KG1 (cell line): Measurements from ENCODE around the gene SLC38A1.
"Not testable (repeated sequence)": the region's sequence is repeated elsewhere in the genome, so short reads cannot be mapped to it uniquely, and the experiment has no call there.

Source experiments
- DNase-seq: peaks from one replicate; lab custom pipeline; 2025; lab: John Stamatoyannopoulos, UW

SLC38A1 gene

DNA sequence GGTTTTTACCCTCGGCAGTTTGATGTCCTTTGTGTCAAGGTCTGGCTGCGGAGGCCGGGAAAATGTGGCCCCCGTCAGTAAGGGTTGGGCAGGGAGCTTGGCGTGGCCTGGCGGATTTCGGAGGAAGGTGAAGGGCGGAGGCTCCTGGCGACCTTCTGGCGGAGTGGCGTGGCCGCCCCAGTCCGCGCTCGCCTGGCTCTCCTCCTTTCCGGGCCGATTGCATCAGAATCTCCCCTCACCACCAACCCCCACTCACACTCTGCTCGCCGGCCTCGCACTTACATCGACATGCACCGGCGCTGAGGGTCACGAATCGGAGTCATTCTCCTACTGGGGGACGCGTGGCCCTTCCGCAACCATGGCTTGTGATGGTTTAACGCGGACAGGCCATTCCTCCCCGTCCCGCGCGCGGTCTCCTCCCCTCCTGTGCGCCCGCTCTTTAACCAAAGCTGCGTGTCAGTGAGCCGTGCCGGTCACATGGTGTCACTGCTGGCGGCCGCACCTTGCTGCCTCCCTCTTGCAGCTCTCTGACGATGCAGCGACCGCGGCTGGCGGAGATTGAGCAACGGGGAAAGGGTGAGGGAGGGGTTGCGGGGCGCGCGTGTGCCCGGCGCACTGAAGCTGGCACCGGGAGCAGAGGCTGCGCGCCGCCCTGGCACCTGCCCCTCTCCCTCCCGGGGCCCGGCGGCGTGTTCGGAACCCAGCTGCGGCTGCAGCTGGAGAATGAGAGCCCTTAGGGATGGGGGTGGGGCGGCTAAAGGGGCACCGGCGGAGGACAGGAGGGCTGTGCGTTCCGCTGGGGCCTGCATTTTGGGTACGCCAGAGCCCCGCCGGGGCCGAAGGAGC is at the start of gene SLC38A1:
Gene SLC38A1, minus strand, starts transcription at position 461 of the 846 bp plus-strand sequence. CDS start 29,243 bp downstream, outside the sequence.
- peak; percentile 61 for DNase-seq

DNA sequence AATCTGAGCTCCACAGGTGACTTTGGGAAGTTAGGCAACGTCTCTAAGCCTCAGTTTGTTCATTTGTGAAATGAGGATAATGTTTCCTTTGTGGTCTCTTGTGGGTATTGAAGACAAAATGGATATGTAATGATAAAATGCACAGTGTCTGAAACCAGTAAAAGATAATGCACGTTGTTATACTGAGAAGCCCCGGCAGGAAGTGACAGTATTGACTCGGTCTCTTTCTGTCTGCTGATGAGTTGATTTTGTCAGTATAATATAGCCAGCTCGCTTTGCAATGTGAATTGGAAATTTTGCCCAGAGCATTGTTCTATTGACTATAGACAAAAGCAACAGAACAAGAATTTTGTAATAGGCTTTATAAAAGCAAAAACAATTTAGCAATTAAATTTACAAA is 49.2 kb upstream of the SLC38A1 start:
- no peak for DNase-seq

- DNase-seq = no peak
These were observed 35.2 kb upstream of the SLC38A1 start for GRCh38 chr12:46304070-46304469.

DNA sequence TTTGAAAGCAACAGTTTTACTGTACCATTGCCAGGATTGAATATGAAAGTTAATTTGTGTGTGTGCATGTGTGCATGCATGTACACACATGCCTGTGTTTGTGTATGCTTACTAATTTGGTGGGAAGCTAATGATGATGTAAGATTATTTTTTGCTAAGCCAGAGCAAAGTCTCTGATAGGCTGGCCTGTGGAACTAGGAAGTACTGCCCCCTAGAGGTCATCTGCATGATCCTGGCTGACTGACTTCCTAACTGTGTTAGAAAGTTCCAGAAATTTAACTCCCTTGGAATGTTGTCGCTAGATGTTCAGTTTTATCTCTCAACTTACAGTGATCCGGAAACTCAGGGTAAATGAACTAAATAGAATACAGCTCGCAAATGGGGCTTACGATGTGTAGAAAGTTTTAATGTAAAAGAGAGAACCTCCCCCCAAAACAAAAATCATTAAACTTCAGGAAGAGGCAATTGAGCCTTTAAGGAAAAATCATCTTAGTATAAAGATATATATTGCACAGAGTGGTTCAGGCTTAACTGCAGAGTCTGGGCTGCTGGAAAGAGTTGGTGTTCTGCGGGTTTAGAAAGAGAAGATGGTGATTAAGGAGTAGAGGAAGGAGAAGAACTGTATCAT is 34.3 kb upstream of the SLC38A1 start:
- no peak for DNase-seq

- no peak for DNase-seq
These were observed 32.1 kb upstream of the SLC38A1 start for GRCh38 chr12:46300910-46301309.

- no peak for DNase-seq
These were observed 31.0 kb upstream of the SLC38A1 start for GRCh38 chr12:46299851-46300250.

DNA sequence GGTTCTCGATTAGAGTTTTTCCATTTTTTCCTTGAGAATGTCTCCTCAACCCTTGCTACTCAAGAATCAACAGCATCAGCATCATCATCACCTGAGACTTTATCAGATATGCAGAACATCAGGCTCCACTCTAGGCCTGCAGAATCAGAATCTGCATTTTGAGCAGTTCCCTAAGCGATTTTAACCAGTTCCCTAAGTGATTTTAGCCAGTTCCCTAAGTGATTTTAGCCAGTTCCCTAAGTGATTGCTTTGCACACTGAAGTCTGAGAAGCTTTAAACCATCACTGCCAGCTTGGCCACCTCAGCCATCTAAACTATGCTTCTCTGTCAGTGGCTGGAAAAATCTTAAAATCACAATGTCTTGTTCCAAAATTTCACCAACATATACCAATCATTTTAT is 29.4 kb upstream of the SLC38A1 start:
- DNase-seq = no peak

- no peak for DNase-seq
These were observed 28.0 kb upstream of the SLC38A1 start for GRCh38 chr12:46296822-46297221.

DNA sequence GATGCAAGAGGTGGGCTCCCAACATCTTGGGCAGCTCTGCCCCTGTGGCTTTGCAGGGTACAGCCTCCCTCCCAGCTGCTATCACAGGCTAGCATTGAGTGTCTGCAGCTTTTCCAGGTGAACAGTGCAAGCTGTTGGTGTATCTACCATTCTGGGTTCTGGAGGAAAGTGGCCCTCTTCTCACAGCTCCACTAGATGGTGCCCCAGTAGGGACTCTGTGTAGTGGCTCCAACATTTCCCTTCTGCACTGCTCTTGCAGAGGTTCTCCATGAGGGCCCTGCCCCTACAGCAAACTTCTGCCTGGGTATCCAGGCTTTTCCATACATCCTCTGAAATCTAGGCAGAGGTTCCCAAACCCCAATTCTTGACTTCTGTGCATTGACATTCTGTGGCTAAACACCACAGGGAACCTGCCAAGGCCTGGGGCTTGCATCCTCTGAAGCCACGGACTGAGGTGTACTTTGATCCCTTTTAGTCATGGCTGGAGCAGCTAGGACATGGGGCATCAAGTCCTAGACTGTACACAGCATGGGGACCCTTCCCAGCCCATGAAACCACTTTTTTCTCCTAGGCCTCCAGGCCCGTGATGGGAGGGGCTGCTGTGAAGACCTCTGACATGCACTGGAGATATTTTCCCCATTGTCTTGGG is 24.0 kb upstream of the SLC38A1 start:
- DNase-seq = no peak

- not testable (repeated sequence) for DNase-seq
These were observed 23.1 kb upstream of the SLC38A1 start for GRCh38 chr12:46291953-46292352.

DNA sequence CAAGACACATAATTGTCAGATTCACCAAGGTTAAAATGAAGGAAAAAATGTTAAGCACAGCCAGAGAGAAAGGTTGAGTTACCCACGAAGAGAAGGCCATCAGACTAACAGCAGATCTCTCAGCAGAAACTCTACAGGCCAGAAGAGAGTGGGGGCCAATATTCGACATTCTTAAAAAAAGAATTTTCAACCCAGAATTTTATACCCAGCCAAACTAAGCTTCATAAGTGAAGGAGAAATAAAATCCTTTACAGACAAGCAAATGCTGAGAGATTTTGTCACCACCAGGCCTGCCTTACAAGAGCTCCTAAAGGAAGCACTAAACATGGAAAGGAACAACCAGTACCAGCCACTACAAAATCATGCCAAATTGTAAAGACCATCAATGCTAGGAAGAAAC is 16.3 kb upstream of the SLC38A1 start:
- not testable (repeated sequence) for DNase-seq

GRCh38 chr12:46282829-46283228 is 14.0 kb upstream of the SLC38A1 start:
- DNase-seq = no peak

- DNase-seq = no peak
These were observed 7.9 kb upstream of the SLC38A1 start for GRCh38 chr12:46276756-46277155.

- no peak for DNase-seq
These were observed 3.0 kb upstream of the SLC38A1 start for GRCh38 chr12:46271863-46272262.

GRCh38 chr12:46269429-46270241 is 792 bp upstream of the SLC38A1 start:
- peak; percentile 73 for DNase-seq

GRCh38 chr12:46267825-46268582 is 839 bp downstream of the SLC38A1 start:
- DNase-seq = peak; percentile 34

DNA sequence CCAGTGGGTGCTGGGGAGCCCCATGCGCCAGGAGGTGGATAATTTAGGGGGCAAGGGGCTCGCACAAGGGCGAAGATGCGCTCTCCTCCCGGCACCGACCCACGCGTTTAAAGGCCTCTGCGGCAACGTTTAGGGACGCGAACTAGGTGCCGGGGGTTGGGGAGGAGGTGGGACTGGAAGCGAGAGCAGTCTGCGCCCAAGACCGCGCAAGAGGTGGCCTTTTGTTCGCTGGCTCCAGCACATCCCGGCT is 1.3 kb downstream of the SLC38A1 start:
- DNase-seq = no peak

DNA sequence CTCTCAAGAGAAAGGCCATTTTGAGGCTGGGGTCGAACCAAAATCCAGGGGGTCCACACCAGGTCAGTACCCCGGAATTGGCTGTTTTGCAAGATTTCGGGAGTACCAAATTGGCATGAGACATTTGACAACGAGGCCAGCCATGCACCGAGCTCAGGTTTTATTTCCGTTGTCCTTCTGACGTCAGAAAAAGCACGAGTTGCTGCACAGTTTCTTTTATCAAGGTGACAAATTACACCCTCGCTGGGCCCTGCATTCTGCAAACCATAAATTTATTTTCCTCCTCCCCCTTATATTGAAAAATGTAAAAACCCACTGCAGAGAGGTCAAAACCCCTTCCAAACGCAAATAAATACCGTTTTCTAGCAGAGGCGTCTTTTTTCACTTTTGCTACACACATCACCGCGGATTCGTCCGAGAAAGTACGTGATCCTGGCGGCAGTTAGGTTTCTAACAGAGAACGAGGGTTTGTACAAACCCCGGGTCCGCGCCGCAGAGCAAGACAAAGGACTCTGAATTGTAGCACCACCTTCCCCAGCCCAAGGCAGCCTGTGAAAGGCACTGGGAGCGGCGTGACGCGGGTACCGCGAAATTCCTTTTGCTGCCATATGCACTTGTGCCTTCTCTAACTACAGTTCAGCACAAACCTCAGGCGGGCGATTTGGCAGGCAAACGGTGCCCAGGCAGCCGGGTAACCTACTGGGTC is 1.8 kb downstream of the SLC38A1 start:
- DNase-seq = peak; percentile 16

- DNase-seq = peak; percentile 30
These were observed 2.5 kb downstream of the SLC38A1 start for GRCh38 chr12:46266382-46266791.

DNA sequence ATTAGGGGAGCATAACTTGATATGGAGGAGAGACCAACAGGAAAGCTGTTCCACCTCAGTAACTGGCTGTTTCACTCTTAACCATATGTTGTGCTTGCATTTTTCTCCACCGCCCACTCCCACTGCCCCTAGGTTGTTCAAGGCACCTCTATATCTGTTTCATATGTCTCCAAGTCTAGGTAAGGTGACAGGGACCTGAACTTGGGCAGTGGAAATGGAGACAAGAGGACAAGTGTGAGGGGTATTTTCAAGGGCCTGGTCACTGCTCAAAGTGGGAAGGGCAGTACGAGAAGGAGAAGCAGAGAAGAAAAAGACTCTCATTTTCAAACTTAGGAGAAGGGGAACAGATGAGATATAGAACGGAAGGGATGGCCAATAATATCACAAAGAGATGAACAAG is 3.1 kb downstream of the SLC38A1 start:
- DNase-seq = no peak

DNA sequence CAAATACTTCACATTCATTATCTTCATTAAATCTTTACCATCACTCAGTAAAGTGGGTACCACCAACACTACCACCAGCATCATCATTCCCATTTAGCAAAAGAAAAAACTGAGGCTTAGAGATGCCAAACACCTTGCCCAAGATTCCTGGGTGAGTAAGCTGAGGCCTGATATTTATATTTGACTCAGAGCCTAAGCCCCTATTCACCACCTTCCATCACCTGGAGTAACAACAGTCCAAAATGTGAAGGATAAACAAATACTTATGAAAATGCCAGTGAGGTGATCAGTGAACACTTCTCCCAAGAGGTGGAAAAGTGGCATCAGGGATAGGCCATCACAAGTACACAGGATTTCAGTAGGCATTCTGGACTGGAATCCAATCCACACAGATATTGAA is 3.7 kb downstream of the SLC38A1 start:
- DNase-seq = no peak
